GM23338 (cell line): ENCODE results near the gene RFX8. TPM values are rescaled to one million over a fixed set of nuclear protein-coding genes. Genes with fewer than 3 reads are reported as not detected.

Experiments
- ATAC-seq: fragments of 200-7000 bp; cut with Tn5 transposase; 3 replicates; pipeline ENCODE4 v1.9.1; 2020
- DNase-seq: peaks from one replicate; pipeline ENCODE4 v3.0.0-alpha.2; 2015; ENCODE audit warnings: low spot score
- H2AFZ ChIP-seq: fragments of 200-600 bp; sonication (generic); 2 replicates; pipeline ENCODE4 v1.8.0; 2016; ENCODE audit warnings: antibody characterized with exemption, mild to moderate bottlenecking, moderate library complexity
- H3F3A ChIP-seq: fragments of 200-600 bp; sonication (generic); replicated peaks from 2 replicates; pipeline ENCODE4 v1.8.0; 2017; ENCODE audit warnings: antibody characterized with exemption, mixed run types, low read depth
- H3K27ac ChIP-seq: fragments of 200-600 bp; sonication (generic); 2 replicates; pipeline ENCODE4 v1.6.1; 2016; ENCODE audit warnings: low read depth
- H3K27me3 ChIP-seq: fragments of 200-600 bp; sonication (generic); 2 replicates; pipeline ENCODE4 v1.8.0; 2016; ENCODE audit warnings: mild to moderate bottlenecking, mixed run types, moderate library complexity; ENCODE audit not compliant: insufficient read depth
- H3K36me3 ChIP-seq: fragments of 200-600 bp; sonication (generic); 2 replicates; pipeline ENCODE4 v1.8.0; 2016; ENCODE audit warnings: mild to moderate bottlenecking; ENCODE audit not compliant: insufficient read depth
- H3K4me1 ChIP-seq: fragments of 200-600 bp; sonication (generic); 2 replicates; pipeline ENCODE4 v1.8.0; 2016; ENCODE audit warnings: mild to moderate bottlenecking, moderate library complexity; ENCODE audit not compliant: insufficient read depth
- H3K4me2 ChIP-seq: fragments of 200-600 bp; sonication (generic); 2 replicates; pipeline ENCODE4 v1.7.1; 2017; ENCODE audit warnings: mixed run types
- H3K4me3 ChIP-seq: fragments of 200-600 bp; sonication (generic); 2 replicates; pipeline ENCODE4 v1.6.1; 2016; ENCODE audit warnings: mixed run types
- H3K79me2 ChIP-seq: fragments of 200-600 bp; sonication (generic); replicated peaks from 2 replicates; pipeline ENCODE4 v1.8.0; 2017; ENCODE audit warnings: mild to moderate bottlenecking; ENCODE audit not compliant: insufficient read depth
- H3K9me2 ChIP-seq: fragments of 200-600 bp; sonication (generic); 2 replicates; pipeline ENCODE4 v1.8.0; 2017; ENCODE audit not compliant: insufficient read depth
- H4K20me1 ChIP-seq: fragments of 200-600 bp; sonication (generic); replicated peaks from 2 replicates; pipeline ENCODE4 v1.8.0; 2017; ENCODE audit warnings: mild to moderate bottlenecking; ENCODE audit not compliant: insufficient read depth
- H3K27ac Mint-ChIP-seq: 2 replicates; pipeline ENCODE4 v1.8.0; 2020; ENCODE audit warnings: inconsistent platforms, mild to moderate bottlenecking, moderate library complexity, mixed read lengths
- H3K27me3 Mint-ChIP-seq: 3 replicates; pipeline ENCODE4 v1.8.0; 2022; ENCODE audit warnings: low read depth, mild to moderate bottlenecking, moderate library complexity, mixed read lengths, inconsistent platforms; ENCODE audit not compliant: insufficient read depth, poor library complexity
- H3K36me3 Mint-ChIP-seq: 3 replicates; pipeline ENCODE4 v1.8.0; 2021; ENCODE audit warnings: low read depth, mild to moderate bottlenecking, inconsistent platforms, moderate library complexity, mixed read lengths
- H3K4me1 Mint-ChIP-seq: 3 replicates; pipeline ENCODE4 v1.8.0; 2020; ENCODE audit warnings: mild to moderate bottlenecking, inconsistent platforms, mixed read lengths
- H3K4me3 Mint-ChIP-seq: 3 replicates; pipeline ENCODE4 v1.8.0; 2021; ENCODE audit warnings: moderate library complexity, mild to moderate bottlenecking, inconsistent platforms, mixed read lengths
- H3K9me3 Mint-ChIP-seq: 3 replicates; pipeline ENCODE4 v1.8.0; 2020; ENCODE audit warnings: moderate library complexity, mild to moderate bottlenecking, inconsistent platforms, mixed read lengths
- EZH2 ChIP-seq: fragments of 200-600 bp; sonication (generic); IDR thresholded peaks from one replicate; pipeline ENCODE4 v1.8.0; 2017; ENCODE audit warnings: antibody characterized with exemption, mild to moderate bottlenecking, low read depth; ENCODE audit not compliant: unreplicated experiment
- ZNF331 ChIP-seq: fragments of 250-450 bp; sonication (Bioruptor Pico); IDR thresholded peaks from 2 replicates; pipeline ENCODE4 v1.5.0; 2020; ENCODE audit warnings: low read depth, mild to moderate bottlenecking, moderate library complexity
- polyA plus RNA-seq: library from polyadenylated mRNA; unstranded; fragments of >200 nt; fragmentation: Nextera tagmentation; extraction: Ambion mirVana; gene quantifications from 2 replicates; pipeline ENCODE4 v1.2.1, GENCODE V29; 2016
- total RNA-seq: library from RNA; depleted of rRNA; stranded (reverse); fragments of >200 nt; shearing (Covaris generic); gene quantifications from 2 replicates; pipeline ENCODE4 v1.2.3, GENCODE V29; 2014
- TF ChIP-seq, protein P1 (sequence below): fragments of 250-450 bp; sonication (Bioruptor Pico); IDR thresholded peaks from 2 replicates; pipeline ENCODE4 v1.5.0; 2020; ENCODE audit warnings: mild to moderate bottlenecking, moderate library complexity
- TF ChIP-seq, protein P2 (sequence below), 2 experiments: fragments of 200-600 bp in 1 of 2; sonication (generic) in 1 of 2; conservative IDR thresholded peaks; 2 replicates each; pipeline versions ENCODE4 v1.5.1 to v1.6.1; 2016 to 2017; ENCODE audit warnings: antibody characterized with exemption in 2 of 2, low read depth in 2 of 2, mild to moderate bottlenecking in 2 of 2, moderate library complexity in 1 of 2

Gene RFX8
- total and polyA plus RNA-seq, 2 experiments from 2014 or later = 0.65 to 1.5 TPM

DNA sequence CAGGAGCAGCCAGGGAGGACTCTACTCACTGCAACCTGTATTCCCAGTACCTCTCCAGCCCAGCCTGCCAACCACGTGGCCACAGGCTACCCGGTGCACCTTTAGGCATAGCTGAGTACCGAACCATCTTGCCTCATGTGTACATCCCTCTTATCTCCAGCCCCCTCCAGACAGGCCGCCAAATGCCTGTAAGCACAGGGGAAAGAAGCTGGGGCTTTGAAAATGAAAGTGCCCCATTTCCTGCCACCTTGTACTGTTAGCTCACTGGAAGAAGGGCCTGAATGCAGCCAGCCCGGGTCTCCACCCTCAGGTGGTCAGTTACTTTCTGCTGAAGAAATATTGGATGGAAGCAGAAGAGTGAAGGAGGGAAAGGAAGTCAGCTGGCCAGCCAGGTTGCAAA lies 27.2 kb upstream of the RFX8 start (continued):
- TF ChIP-seq, protein P1, sequence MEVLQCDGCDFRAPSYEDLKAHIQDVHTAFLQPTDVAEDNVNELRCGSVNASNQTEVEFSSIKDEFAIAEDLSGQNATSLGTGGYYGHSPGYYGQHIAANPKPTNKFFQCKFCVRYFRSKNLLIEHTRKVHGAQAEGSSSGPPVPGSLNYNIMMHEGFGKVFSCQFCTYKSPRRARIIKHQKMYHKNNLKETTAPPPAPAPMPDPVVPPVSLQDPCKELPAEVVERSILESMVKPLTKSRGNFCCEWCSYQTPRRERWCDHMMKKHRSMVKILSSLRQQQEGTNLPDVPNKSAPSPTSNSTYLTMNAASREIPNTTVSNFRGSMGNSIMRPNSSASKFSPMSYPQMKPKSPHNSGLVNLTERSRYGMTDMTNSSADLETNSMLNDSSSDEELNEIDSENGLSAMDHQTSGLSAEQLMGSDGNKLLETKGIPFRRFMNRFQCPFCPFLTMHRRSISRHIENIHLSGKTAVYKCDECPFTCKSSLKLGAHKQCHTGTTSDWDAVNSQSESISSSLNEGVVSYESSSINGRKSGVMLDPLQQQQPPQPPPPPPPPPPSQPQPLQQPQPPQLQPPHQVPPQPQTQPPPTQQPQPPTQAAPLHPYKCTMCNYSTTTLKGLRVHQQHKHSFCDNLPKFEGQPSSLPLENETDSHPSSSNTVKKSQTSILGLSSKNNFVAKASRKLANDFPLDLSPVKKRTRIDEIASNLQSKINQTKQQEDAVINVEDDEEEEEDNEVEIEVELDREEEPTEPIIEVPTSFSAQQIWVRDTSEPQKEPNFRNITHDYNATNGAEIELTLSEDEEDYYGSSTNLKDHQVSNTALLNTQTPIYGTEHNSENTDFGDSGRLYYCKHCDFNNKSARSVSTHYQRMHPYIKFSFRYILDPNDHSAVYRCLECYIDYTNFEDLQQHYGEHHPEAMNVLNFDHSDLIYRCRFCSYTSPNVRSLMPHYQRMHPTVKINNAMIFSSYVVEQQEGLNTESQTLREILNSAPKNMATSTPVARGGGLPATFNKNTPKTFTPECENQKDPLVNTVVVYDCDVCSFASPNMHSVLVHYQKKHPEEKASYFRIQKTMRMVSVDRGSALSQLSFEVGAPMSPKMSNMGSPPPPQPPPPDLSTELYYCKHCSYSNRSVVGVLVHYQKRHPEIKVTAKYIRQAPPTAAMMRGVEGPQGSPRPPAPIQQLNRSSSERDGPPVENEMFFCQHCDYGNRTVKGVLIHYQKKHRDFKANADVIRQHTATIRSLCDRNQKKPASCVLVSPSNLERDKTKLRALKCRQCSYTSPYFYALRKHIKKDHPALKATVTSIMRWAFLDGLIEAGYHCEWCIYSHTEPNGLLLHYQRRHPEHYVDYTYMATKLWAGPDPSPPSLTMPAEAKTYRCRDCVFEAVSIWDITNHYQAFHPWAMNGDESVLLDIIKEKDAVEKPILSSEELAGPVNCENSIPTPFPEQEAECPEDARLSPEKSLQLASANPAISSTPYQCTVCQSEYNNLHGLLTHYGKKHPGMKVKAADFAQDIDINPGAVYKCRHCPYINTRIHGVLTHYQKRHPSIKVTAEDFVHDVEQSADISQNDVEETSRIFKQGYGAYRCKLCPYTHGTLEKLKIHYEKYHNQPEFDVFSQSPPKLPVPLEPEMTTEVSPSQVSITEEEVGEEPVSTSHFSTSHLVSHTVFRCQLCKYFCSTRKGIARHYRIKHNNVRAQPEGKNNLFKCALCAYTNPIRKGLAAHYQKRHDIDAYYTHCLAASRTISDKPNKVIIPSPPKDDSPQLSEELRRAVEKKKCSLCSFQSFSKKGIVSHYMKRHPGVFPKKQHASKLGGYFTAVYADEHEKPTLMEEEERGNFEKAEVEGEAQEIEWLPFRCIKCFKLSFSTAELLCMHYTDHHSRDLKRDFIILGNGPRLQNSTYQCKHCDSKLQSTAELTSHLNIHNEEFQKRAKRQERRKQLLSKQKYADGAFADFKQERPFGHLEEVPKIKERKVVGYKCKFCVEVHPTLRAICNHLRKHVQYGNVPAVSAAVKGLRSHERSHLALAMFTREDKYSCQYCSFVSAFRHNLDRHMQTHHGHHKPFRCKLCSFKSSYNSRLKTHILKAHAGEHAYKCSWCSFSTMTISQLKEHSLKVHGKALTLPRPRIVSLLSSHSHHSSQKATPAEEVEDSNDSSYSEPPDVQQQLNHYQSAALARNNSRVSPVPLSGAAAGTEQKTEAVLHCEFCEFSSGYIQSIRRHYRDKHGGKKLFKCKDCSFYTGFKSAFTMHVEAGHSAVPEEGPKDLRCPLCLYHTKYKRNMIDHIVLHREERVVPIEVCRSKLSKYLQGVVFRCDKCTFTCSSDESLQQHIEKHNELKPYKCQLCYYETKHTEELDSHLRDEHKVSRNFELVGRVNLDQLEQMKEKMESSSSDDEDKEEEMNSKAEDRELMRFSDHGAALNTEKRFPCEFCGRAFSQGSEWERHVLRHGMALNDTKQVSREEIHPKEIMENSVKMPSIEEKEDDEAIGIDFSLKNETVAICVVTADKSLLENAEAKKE = no peak

DNA sequence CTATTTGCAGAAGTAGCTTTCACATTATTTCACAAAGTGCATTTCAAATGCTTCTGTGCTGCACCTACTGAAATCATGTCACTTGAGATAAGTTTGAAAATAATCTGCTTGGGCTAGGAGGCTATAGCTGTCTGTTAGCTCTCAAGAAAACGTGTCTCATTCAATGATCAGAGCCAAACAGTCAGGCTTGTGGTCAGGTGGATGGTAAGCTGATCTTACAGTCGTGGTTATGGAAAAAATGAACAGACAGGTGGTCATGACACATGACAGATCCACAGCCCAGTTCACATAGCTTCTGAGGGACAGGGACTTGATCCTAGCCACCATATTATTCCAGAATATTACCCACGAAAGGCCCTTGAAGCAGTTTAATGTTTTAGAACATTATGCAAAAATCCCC lies 26.5 kb upstream of the RFX8 start:
- no peaks in the 10 kb centered on the region for H3K4me1 ChIP-seq
- H3K79me2 ChIP-seq = no peaks in the 10 kb centered on the region
- H3K4me2 ChIP-seq = no peak overlapping the region
- H4K20me1 ChIP-seq = no peaks in the 10 kb centered on the region
- TF ChIP-seq ZNF331 (CRISPR knock-in tag) = no peak
- TF ChIP-seq, protein P2, sequence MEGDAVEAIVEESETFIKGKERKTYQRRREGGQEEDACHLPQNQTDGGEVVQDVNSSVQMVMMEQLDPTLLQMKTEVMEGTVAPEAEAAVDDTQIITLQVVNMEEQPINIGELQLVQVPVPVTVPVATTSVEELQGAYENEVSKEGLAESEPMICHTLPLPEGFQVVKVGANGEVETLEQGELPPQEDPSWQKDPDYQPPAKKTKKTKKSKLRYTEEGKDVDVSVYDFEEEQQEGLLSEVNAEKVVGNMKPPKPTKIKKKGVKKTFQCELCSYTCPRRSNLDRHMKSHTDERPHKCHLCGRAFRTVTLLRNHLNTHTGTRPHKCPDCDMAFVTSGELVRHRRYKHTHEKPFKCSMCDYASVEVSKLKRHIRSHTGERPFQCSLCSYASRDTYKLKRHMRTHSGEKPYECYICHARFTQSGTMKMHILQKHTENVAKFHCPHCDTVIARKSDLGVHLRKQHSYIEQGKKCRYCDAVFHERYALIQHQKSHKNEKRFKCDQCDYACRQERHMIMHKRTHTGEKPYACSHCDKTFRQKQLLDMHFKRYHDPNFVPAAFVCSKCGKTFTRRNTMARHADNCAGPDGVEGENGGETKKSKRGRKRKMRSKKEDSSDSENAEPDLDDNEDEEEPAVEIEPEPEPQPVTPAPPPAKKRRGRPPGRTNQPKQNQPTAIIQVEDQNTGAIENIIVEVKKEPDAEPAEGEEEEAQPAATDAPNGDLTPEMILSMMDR (conservative IDR thresholded peaks at IDR 0.05; ENCODE audit: low read depth in 2 of 2) = no peak
- TF ChIP-seq EZH2 = no peak
- DNase-seq = no peak
- H3F3A ChIP-seq = no peaks in the 10 kb centered on the region
- H3K27me3 ChIP-seq = no peaks in the 10 kb centered on the region
- no peak overlapping the region for H3K4me3 Mint-ChIP-seq
- H3K36me3 Mint-ChIP-seq = no peaks in the 10 kb centered on the region
- no peaks in the 10 kb centered on the region; the same call in 1 of the 2 replicates for H3K9me2 ChIP-seq
- H3K4me1 Mint-ChIP-seq = no peaks in the 10 kb centered on the region
- H2AFZ ChIP-seq = peak overlapping the region; percentile 63
- no peak overlapping the region for H3K27ac Mint-ChIP-seq
- H3K36me3 ChIP-seq = no peaks in the 10 kb centered on the region
- H3K4me3 ChIP-seq = no peak overlapping the region
- H3K27me3 Mint-ChIP-seq = peaks cover 2% of the 10 kb centered on the region
- no peaks in the 10 kb centered on the region for H3K9me3 Mint-ChIP-seq
- no peak overlapping the region for H3K27ac ChIP-seq
- no peak for ATAC-seq
